ENCODE results near the gene TPCN2. TPM values are rescaled to one million over a fixed set of nuclear protein-coding genes. Genes with fewer than 3 reads are reported as not detected.

TPCN2 gene
- total RNA-seq, 1 experiment from 2014 or later: 15.2 TPM

DNA sequence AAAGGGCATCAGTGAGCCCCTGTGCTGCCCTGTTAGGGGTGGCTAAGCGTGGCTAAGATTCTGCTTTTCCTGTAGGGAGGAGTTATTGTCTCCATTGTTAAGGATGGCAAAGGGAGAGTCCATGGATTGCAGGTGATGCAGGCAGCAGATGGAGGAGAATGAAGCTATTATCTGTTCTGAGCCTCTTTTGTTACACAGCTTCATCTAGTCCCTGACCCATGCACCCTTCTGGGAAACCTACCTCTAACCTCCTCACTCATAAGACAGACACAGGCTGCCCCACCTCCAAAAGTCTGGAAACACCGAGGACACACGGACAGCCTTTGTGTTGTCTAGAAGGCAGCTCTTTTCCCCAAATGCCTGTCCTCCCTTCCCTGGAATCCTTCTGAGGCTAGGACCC is 120.7 kb downstream of the TPCN2 start:
- no peak overlapping the region for H2AFZ ChIP-seq (ENCODE audit: low read depth, low read length, poor library complexity, severe bottlenecking)
- intact Hi-C loops (cut with micrococcal nuclease): no loop called here
- H3K4me1 ChIP-seq (ENCODE audit: control insufficient read depth in 1 of 2, insufficient read depth in 2 of 2, low read length in 2 of 2): peaks cover 17 to 30% of the 10 kb centered on the region in 2 experiments
- no peaks in the 10 kb centered on the region for H4K20me1 ChIP-seq (ENCODE audit: insufficient read depth)
- TF ChIP-seq REST (IDR thresholded peaks at IDR 0.05; ENCODE audit: low read depth) (no peak), YY1 (IDR thresholded peaks at IDR 0.05; ENCODE audit: extremely low read depth, insufficient replicate concordance, low read depth, low read length) (no peak), EGR1 (IDR thresholded peaks at IDR 0.05; ENCODE audit: low read depth) (no peak), ELF1 (IDR thresholded peaks at IDR 0.05; ENCODE audit: borderline replicate concordance, low read depth) (no peak), POLR2A (IDR thresholded peaks at IDR 0.05; ENCODE audit: borderline replicate concordance, extremely low read depth, insufficient read depth, insufficient read length) (no peak), EZH2 (IDR thresholded peaks at IDR 0.05) (no peak), EZH2phosphoT487 (IDR thresholded peaks at IDR 0.05; ENCODE audit: borderline replicate concordance) (no peak), ZBTB33 (IDR thresholded peaks at IDR 0.05; ENCODE audit: extremely low read depth, insufficient replicate concordance, low read length) (no peak), CTCF (IDR thresholded peaks at IDR 0.05 in 2 of 3, conservative IDR thresholded peaks at IDR 0.05 in 1 of 3; ENCODE audit: borderline replicate concordance in 1 of 3, insufficient read depth in 1 of 3, low read depth in 2 of 3, low read length in 2 of 3) (no peak), JUND (IDR thresholded peaks at IDR 0.05) (no peak), ZNF274 (IDR thresholded peaks at IDR 0.05; ENCODE audit: low read depth, low read length) (no peak), FOSL1 (IDR thresholded peaks at IDR 0.05; ENCODE audit: low read depth) (no peak), SRF (IDR thresholded peaks at IDR 0.05; ENCODE audit: low read depth) (no peak)
- TF ChIP-seq, protein P1, sequence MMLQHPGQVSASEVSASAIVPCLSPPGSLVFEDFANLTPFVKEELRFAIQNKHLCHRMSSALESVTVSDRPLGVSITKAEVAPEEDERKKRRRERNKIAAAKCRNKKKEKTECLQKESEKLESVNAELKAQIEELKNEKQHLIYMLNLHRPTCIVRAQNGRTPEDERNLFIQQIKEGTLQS (IDR thresholded peaks at IDR 0.05): no peak
- H3K4me3 ChIP-seq (replicated peaks in 1 of 2; ENCODE audit: low read depth in 1 of 2, low read length in 2 of 2): no peak overlapping the region
- ChIA-PET RAD21 (ENCODE audit: low non-redundant PET in 1 of 2, low total read pairs in 2 of 2, uncharacterized antibody in 2 of 2, unreplicated experiment in 2 of 2) (no interaction called here), POLR2A (no interaction called here), CTCF (no interaction called here)
- no peaks in the 10 kb centered on the region for H3K27me3 ChIP-seq (ENCODE audit: insufficient read depth, low read length)
- no peak overlapping the region for H3K4me2 ChIP-seq (ENCODE audit: low read length)
- H3K79me2 ChIP-seq (ENCODE audit: insufficient read depth, low read length): no peaks in the 10 kb centered on the region
- no peak overlapping the region for H3K27ac ChIP-seq (ENCODE audit: low read depth, low read length)
- no peaks in the 10 kb centered on the region for H3K9me2 ChIP-seq (ENCODE audit: insufficient read depth)
- no peak overlapping the region for H3K9ac ChIP-seq (ENCODE audit: low read length)
- no peak for ATAC-seq
- no peaks in the 10 kb centered on the region for H3K9me3 ChIP-seq (ENCODE audit: control insufficient read depth in 1 of 2, insufficient read depth in 1 of 2, low read depth in 1 of 2, low read length in 2 of 2)
- no peaks in the 10 kb centered on the region for H3K36me3 ChIP-seq (ENCODE audit: control insufficient read depth in 1 of 2, insufficient read depth in 2 of 2, low read length in 2 of 2)
- BruUV-seq (replicated peaks): no TSS peak
- no peak for DNase-seq (ENCODE audit: low read depth, low spot score)
